IMR-90 (cell line): Measurements from ENCODE around the gene TXNDC11. TPM values are rescaled to one million over a fixed set of nuclear protein-coding genes. Genes with fewer than 3 reads are reported as not detected.
A peak's percentile ranks its signal among the peaks of the same experiment; 100 is the strongest.

Experiments
- ATAC-seq: fragments of 200-7000 bp; cut with Tn5 transposase; 2 replicates; pipeline ENCODE4 v1.9.1; 2020; ENCODE audit warnings: low read depth, mild to moderate bottlenecking, moderate library complexity
- BruUV-seq: library from RNA; stranded (reverse); fragments of 400-500 nt; replicated peaks from 2 replicates; lab custom pipeline; 2021; lab: Mats Ljungman, UMichigan
- CTCF ChIA-PET: fragments of 300-600 bp; formaldehyde crosslinking; extraction: SDS; loops from one replicate; lab custom pipeline; 2021; ENCODE audit warnings: antibody characterized with exemption; lab: Yijun Ruan, JAX
- POLR2A ChIA-PET: fragments of 300-600 bp; sonication (Branson Sonifier 250); formaldehyde crosslinking; loops from one replicate; lab custom pipeline; 2022; ENCODE audit warnings: antibody characterized with exemption; ENCODE audit not compliant: unreplicated experiment; lab: Charles Lee
- DNase-seq: peaks from one replicate; pipeline ENCODE4 v3.0.0; 2013
- H2AFZ ChIP-seq: replicated peaks from 2 replicates; pipeline ENCODE3; 2013; ENCODE audit warnings: low read length, mild to moderate bottlenecking; ENCODE audit not compliant: poor library complexity
- H2AK5ac ChIP-seq: 2 replicates; pipeline ENCODE4 v1.6.1; 2013; ENCODE audit warnings: low read depth, low read length, inconsistent platforms
- H2AK9ac ChIP-seq: replicated peaks from 2 replicates; pipeline ENCODE3; 2013; ENCODE audit warnings: mild to moderate bottlenecking, low read depth, low read length, moderate library complexity; ENCODE audit not compliant: poor library complexity
- H2BK120ac ChIP-seq: 2 replicates; pipeline ENCODE4 v1.6.1; 2013; ENCODE audit warnings: low read depth, low read length, inconsistent platforms
- H2BK15ac ChIP-seq: 3 replicates; pipeline ENCODE4 v1.6.1; 2013; ENCODE audit warnings: low read depth, low read length, inconsistent platforms
- H2BK20ac ChIP-seq: 2 replicates; pipeline ENCODE4 v1.6.1; 2013; ENCODE audit warnings: low read depth, mild to moderate bottlenecking, inconsistent platforms, low read length, moderate library complexity
- H2BK5ac ChIP-seq: 2 replicates; pipeline ENCODE4 v1.6.1; 2013; ENCODE audit warnings: mild to moderate bottlenecking, low read depth, low read length, inconsistent platforms; ENCODE audit not compliant: poor library complexity, severe bottlenecking
- H3K14ac ChIP-seq: replicated peaks from 2 replicates; pipeline ENCODE4 v1.6.1; 2013; ENCODE audit warnings: low read depth, low read length, inconsistent platforms
- H3K18ac ChIP-seq: 2 replicates; pipeline ENCODE4 v1.6.1; 2013; ENCODE audit warnings: low read depth, low read length, control low read depth
- H3K23ac ChIP-seq: 2 replicates; pipeline ENCODE4 v1.6.1; 2013; ENCODE audit warnings: low read depth, low read length, inconsistent platforms
- H3K27ac ChIP-seq: 2 replicates; pipeline ENCODE4 v1.5.1; 2013; ENCODE audit warnings: mild to moderate bottlenecking, control low read depth, low read length; ENCODE audit not compliant: insufficient read depth
- H3K27me3 ChIP-seq: 2 replicates; pipeline ENCODE4 v1.6.1; 2013; ENCODE audit warnings: low read length; ENCODE audit not compliant: control insufficient read depth, insufficient read depth
- H3K36me3 ChIP-seq: 2 replicates; pipeline ENCODE4 v1.6.1; 2013; ENCODE audit warnings: low read length, mixed read lengths; ENCODE audit not compliant: control insufficient read depth, insufficient read depth
- H3K4ac ChIP-seq: 2 replicates; pipeline ENCODE4 v1.6.1; 2013; ENCODE audit warnings: low read depth, low read length, inconsistent platforms
- H3K4me1 ChIP-seq: 2 replicates; pipeline ENCODE4 v1.6.1; 2013; ENCODE audit warnings: low read length, mixed read lengths; ENCODE audit not compliant: control insufficient read depth, insufficient read depth
- H3K4me2 ChIP-seq: 2 replicates; pipeline ENCODE4 v1.6.1; 2013; ENCODE audit warnings: low read depth, mild to moderate bottlenecking, control low read depth, low read length, moderate library complexity
- H3K4me3 ChIP-seq: 2 replicates; pipeline ENCODE4 v1.5.1; 2013; ENCODE audit warnings: low read depth, mild to moderate bottlenecking, control low read depth, low read length, moderate library complexity; ENCODE audit not compliant: insufficient read depth
- H3K56ac ChIP-seq: 2 replicates; pipeline ENCODE4 v1.6.1; 2013; ENCODE audit warnings: low read length, inconsistent platforms; ENCODE audit not compliant: insufficient read depth; ENCODE audit errors: extremely low read depth
- H3K79me1 ChIP-seq, 2 experiments: 2 replicates each; pipeline ENCODE4 v1.6.1; 2013; ENCODE audit warnings: low read length in 2 of 2, inconsistent platforms in 1 of 2, low read depth in 1 of 2
- H3K9ac ChIP-seq: 2 replicates; pipeline ENCODE4 v1.6.1; 2013; ENCODE audit warnings: low read depth, low read length, control low read depth
- H3K9me1 ChIP-seq: 2 replicates; pipeline ENCODE4 v1.6.1; 2013; ENCODE audit warnings: low read length, inconsistent platforms; ENCODE audit not compliant: insufficient read depth
- H3K9me3 ChIP-seq: 2 replicates; pipeline ENCODE4 v1.6.1; 2013; ENCODE audit warnings: low read length; ENCODE audit not compliant: control insufficient read depth, insufficient read depth
- H4K20me1 ChIP-seq: 2 replicates; pipeline ENCODE4 v1.6.1; 2013; ENCODE audit warnings: low read length, inconsistent platforms; ENCODE audit not compliant: insufficient read depth
- H4K5ac ChIP-seq: 2 replicates; pipeline ENCODE4 v1.6.1; 2013; ENCODE audit warnings: mild to moderate bottlenecking, low read depth, low read length, control low read depth
- H4K8ac ChIP-seq, 2 experiments: 2 replicates each; pipeline ENCODE4 v1.6.1; 2013; ENCODE audit warnings: low read depth in 2 of 2, low read length in 2 of 2, control low read depth in 1 of 2, inconsistent platforms in 1 of 2
- H4K91ac ChIP-seq: 2 replicates; pipeline ENCODE4 v1.6.1; 2013; ENCODE audit warnings: low read depth, low read length, inconsistent platforms; ENCODE audit not compliant: insufficient read depth
- CEBPB ChIP-seq: IDR thresholded peaks from 2 replicates; pipeline ENCODE4 v1.6.1; 2012; ENCODE audit warnings: low read depth, low read length, improper control_type of control experiment
- MAFK ChIP-seq: IDR thresholded peaks from 2 replicates; pipeline ENCODE4 v1.6.1; 2012; ENCODE audit warnings: low read depth, low read length, improper control_type of control experiment
- MAZ ChIP-seq: IDR thresholded peaks from 2 replicates; pipeline ENCODE4 v1.6.1; 2012; ENCODE audit warnings: low read depth, mild to moderate bottlenecking, low read length, improper control_type of control experiment, moderate library complexity, borderline replicate concordance
- NFE2L2 ChIP-seq: fragments of 150-350 bp; IDR thresholded peaks from 2 replicates; pipeline ENCODE4 v1.6.1; 2016; ENCODE audit warnings: low read depth, mild to moderate bottlenecking, low read length
- RAD21 ChIP-seq: IDR thresholded peaks from 2 replicates; pipeline ENCODE4 v1.6.1; 2012; ENCODE audit warnings: low read length, improper control_type of control experiment
- WGBS, 2 experiments: methylation state at CpG; one replicate each; pipeline versions ENCODE4 v1.1.5 to v1.1.7; 2013; ENCODE audit warnings: missing lambda C conversion rate in 2 of 2; ENCODE audit not compliant: insufficient read length in 1 of 2; ENCODE audit errors: extremely low coverage in 2 of 2; 5-methylcytosine and 5-hydroxymethylcytosine counted together
- dilution Hi-C: fragments of 300-500 bp; cut with HindIII; formaldehyde crosslinking; loops from one replicate; pipeline ENCODE4 v1.14.3; 2018; ENCODE audit warnings: low sequenced_read_pairs; ENCODE audit not compliant: unreplicated experiment
- in situ Hi-C: fragments of 300-500 bp; cut with MboI; formaldehyde crosslinking; loops from 3 replicates; pipeline ENCODE4 v1.14.3; 2019; ENCODE audit warnings: low sequenced_read_pairs, inconsistent platforms, mixed read lengths
- intact Hi-C: fragments of 100-400 bp; cut with micrococcal nuclease; formaldehyde crosslinking; loops from 2 replicates; pipeline ENCODE4 v1.10.0; 2022
- polyA plus RNA-seq, 3 experiments: library from polyadenylated mRNA; depleted of rRNA; stranded (reverse); fragments of >200 nt; gene quantifications; 2 replicates each; pipeline ENCODE4 v1.2.3, GENCODE V29; 2012; ENCODE audit warnings: low replicate concordance in 1 of 3
- total RNA-seq: library from RNA; depleted of rRNA; stranded (reverse); fragments of >200 nt; gene quantifications from 2 replicates; pipeline ENCODE4 v1.2.3, GENCODE V29; 2012
- TF ChIP-seq, protein P1 (sequence below): conservative IDR thresholded peaks from 2 replicates; pipeline ENCODE4 v1.5.1; 2012; ENCODE audit warnings: mild to moderate bottlenecking, low read depth, low read length, improper control_type of control experiment

Gene TXNDC11
- total and polyA plus RNA-seq, 2 of the 4 experiments (the other 2 are of a cell fraction): 25.3 to 42.9 TPM

DNA sequence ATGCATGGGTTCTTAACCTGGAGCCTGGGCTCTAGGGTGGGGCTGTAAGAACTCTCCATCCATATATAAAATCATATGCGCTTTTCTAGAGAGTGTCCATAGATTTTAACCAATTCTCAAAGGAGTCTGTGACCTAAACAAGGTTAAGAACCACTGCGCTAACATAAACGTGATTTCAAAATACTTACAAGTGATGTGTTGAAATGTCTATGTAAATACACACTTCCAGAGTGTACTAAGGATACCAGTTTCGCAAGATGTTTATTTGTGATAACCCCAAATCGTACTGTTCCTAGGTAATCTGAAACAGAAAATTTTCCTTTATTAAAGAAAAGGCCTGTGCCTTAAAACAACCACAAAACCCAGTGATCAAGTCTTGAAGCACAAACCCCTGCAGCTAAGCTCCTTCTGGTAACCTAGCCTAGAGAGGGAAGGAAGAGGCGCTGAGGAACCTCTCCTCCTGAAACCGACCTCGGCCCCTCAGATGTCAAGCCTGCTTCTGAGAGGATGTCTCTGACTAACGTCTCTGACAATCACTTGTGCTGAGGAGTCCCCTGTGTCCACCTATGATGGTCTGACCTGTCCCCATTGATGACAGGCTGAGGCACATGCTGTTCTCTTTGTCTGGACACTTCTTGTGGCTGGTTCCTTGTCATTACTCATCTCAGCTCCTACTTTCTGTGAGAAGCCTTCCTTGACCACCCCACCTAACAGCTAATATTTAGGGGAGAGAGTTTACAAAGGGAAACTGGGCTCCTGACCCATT lies 42.2 kb downstream of the TXNDC11 start:
- intact Hi-C loops (no loop called here), in situ Hi-C loops (no loop called here), dilution Hi-C loops (no loop called here)
- H4K8ac ChIP-seq: no peak overlapping the region
- no peak overlapping the region for H3K56ac ChIP-seq
- CTCF ChIA-PET: interaction anchor here (1.5 kb wide), 1 partner anchor 9 kb away, joined by 3 read pairs; no protein-coding TSS in a partner anchor
- 76% methylated on average over 3 of the region's 9 CpGs; no CpG with 5 or more reads in 1 of the 2 experiments for WGBS, 2 experiments
- H4K5ac ChIP-seq: no peak overlapping the region
- no peak overlapping the region for H2AK9ac ChIP-seq
- H2AFZ ChIP-seq: no peak overlapping the region
- no TSS peak for BruUV-seq
- H3K27me3 ChIP-seq: no peaks in the 10 kb centered on the region
- no peak overlapping the region for H3K4me3 ChIP-seq
- no peaks in the 10 kb centered on the region for H3K9me3 ChIP-seq
- H3K9me1 ChIP-seq: peaks cover 12% of the 10 kb centered on the region
- H3K4me2 ChIP-seq: peak overlapping the region; percentile 4; the same call in 1 of the 2 replicates
- H3K79me1 ChIP-seq: peaks cover 37 to 54% of the 10 kb centered on the region in 2 experiments
- peak overlapping the region; percentile 1; the same call in 1 of the 2 replicates for H3K27ac ChIP-seq
- TF ChIP-seq MAZ (no peak), NFE2L2 (no peak), RAD21 (no peak), MAFK (no peak), CEBPB (peak; percentile 79)
- TF ChIP-seq, protein P1, sequence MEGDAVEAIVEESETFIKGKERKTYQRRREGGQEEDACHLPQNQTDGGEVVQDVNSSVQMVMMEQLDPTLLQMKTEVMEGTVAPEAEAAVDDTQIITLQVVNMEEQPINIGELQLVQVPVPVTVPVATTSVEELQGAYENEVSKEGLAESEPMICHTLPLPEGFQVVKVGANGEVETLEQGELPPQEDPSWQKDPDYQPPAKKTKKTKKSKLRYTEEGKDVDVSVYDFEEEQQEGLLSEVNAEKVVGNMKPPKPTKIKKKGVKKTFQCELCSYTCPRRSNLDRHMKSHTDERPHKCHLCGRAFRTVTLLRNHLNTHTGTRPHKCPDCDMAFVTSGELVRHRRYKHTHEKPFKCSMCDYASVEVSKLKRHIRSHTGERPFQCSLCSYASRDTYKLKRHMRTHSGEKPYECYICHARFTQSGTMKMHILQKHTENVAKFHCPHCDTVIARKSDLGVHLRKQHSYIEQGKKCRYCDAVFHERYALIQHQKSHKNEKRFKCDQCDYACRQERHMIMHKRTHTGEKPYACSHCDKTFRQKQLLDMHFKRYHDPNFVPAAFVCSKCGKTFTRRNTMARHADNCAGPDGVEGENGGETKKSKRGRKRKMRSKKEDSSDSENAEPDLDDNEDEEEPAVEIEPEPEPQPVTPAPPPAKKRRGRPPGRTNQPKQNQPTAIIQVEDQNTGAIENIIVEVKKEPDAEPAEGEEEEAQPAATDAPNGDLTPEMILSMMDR: no peak
- peaks cover 37% of the 10 kb centered on the region for H3K36me3 ChIP-seq
- no peak overlapping the region for H3K4ac ChIP-seq
- POLR2A ChIA-PET: interaction anchor here (0.6 kb wide), 1 partner anchor 155 kb away, joined by 7 read pairs; no protein-coding TSS in a partner anchor
- no peak overlapping the region for H2AK5ac ChIP-seq
- no peak overlapping the region; the same call in 1 of the 2 replicates for H3K18ac ChIP-seq
- H2BK120ac ChIP-seq: no peak overlapping the region
- H2BK5ac ChIP-seq: no peak overlapping the region
- H3K4me1 ChIP-seq: peaks cover 4% of the 10 kb centered on the region
- H4K91ac ChIP-seq: no peak overlapping the region
- DNase-seq (peak; percentile 42), ATAC-seq (peak; percentile 14; the same call in 1 of the 2 replicates)
- H2BK20ac ChIP-seq: no peak overlapping the region
- no peak overlapping the region for H2BK15ac ChIP-seq
- H4K20me1 ChIP-seq: peaks cover 37% of the 10 kb centered on the region
- H3K23ac ChIP-seq: peak overlapping the region; percentile 24; the same call in 1 of the 2 replicates
- no peak overlapping the region for H3K14ac ChIP-seq
- no peak overlapping the region for H3K9ac ChIP-seq
